GM19438 (cell line): ENCODE measurements around the gene ZBTB18.

Experiments used
- ATAC-seq: cut with Tn5 transposase; IDR thresholded peaks from one replicate; pipeline ENCODE4 v1.9.1; 2021; ENCODE audit warnings: low read depth; ENCODE audit not compliant: unreplicated experiment

Gene ZBTB18

DNA sequence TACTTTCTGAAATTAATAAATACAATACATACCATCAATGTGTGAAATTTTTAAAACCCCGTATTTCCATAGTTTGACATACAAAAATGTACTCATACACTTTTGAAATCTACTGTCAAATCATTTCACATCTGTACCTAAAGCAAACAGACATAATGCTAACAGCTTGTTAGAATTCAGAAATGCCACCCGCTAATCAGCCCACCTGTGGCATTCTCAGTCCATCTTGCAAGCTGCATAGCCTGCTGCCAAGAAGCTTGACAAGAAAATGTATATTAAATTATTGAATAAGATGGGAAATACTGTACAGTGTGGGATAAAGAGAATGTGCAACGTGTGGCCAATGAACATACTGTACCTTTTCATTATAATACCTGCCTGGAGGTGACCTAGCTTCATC is 55.1 kb downstream of the ZBTB18 start:
- ATAC-seq: no peak
